H9 (cell line): ENCODE measurements around the gene MAD1L1. TPM values are rescaled to one million over a fixed set of nuclear protein-coding genes. Genes with fewer than 3 reads are reported as not detected.
"Not testable (repeated sequence)": the region's sequence is repeated elsewhere in the genome, so short reads cannot be mapped to it uniquely, and the experiment has no call there.

ENCODE experiments used
- DNase-seq: peaks from one replicate; pipeline ENCODE4 v3.0.0-alpha.2; 2017
- H2AFZ ChIP-seq: one replicate; pipeline ENCODE4 v1.6.1; 2013; ENCODE audit warnings: mild to moderate bottlenecking, low read length, control low read depth, moderate library complexity
- H2AK5ac ChIP-seq: 2 replicates; pipeline ENCODE4 v1.6.1; 2013; ENCODE audit warnings: low read length, control low read depth, mixed read lengths; ENCODE audit not compliant: insufficient read length
- H2BK120ac ChIP-seq: one replicate; pipeline ENCODE4 v1.6.1; 2013; ENCODE audit warnings: low read depth, mild to moderate bottlenecking, low read length, control low read depth, inconsistent platforms; ENCODE audit not compliant: poor library complexity, severe bottlenecking
- H2BK12ac ChIP-seq: 2 replicates; pipeline ENCODE4 v1.6.1; 2013; ENCODE audit warnings: low read length, control low read depth, mixed read lengths, low read depth; ENCODE audit not compliant: insufficient read length
- H2BK15ac ChIP-seq: 2 replicates; pipeline ENCODE4 v1.6.1; 2013; ENCODE audit warnings: low read depth, low read length, control low read depth
- H2BK20ac ChIP-seq: one replicate; pipeline ENCODE4 v1.6.1; 2013; ENCODE audit warnings: low read depth, mild to moderate bottlenecking, low read length, control low read depth, inconsistent platforms; ENCODE audit not compliant: poor library complexity, severe bottlenecking
- H2BK5ac ChIP-seq: 2 replicates; pipeline ENCODE4 v1.6.1; 2013; ENCODE audit warnings: low read length, control low read depth, mixed read lengths; ENCODE audit not compliant: insufficient read length
- H3K14ac ChIP-seq: 2 replicates; pipeline ENCODE4 v1.6.1; 2013; ENCODE audit warnings: low read length, control low read depth; ENCODE audit not compliant: insufficient read depth
- H3K18ac ChIP-seq: 2 replicates; pipeline ENCODE4 v1.6.1; 2013; ENCODE audit warnings: low read depth, mild to moderate bottlenecking, mixed read lengths, low read length, control low read depth; ENCODE audit not compliant: insufficient read length
- H3K23ac ChIP-seq: 2 replicates; pipeline ENCODE4 v1.6.1; 2013; ENCODE audit warnings: low read length, control low read depth, mixed read lengths, low read depth; ENCODE audit not compliant: insufficient read length
- H3K23me2 ChIP-seq: 2 replicates; pipeline ENCODE4 v1.6.1; 2013; ENCODE audit warnings: low read depth, mild to moderate bottlenecking, mixed read lengths, low read length, control low read depth; ENCODE audit not compliant: insufficient read length, poor library complexity, severe bottlenecking
- H3K27ac ChIP-seq: 2 replicates; pipeline ENCODE4 v1.5.1; 2013; ENCODE audit warnings: low read length, control low read depth, mixed read lengths, low read depth; ENCODE audit not compliant: insufficient read length
- H3K27me3 ChIP-seq: 2 replicates; pipeline ENCODE4 v1.6.1; 2013; ENCODE audit warnings: low read length, control low read depth, inconsistent platforms; ENCODE audit not compliant: insufficient read depth
- H3K4ac ChIP-seq: 2 replicates; pipeline ENCODE4 v1.6.1; 2013; ENCODE audit warnings: low read depth, mild to moderate bottlenecking, control low read depth, inconsistent platforms, low read length, moderate library complexity
- H3K4me1 ChIP-seq: 2 replicates; pipeline ENCODE4 v1.6.1; 2013; ENCODE audit warnings: low read length, control low read depth, inconsistent platforms; ENCODE audit not compliant: insufficient read depth
- H3K4me2 ChIP-seq: 2 replicates; pipeline ENCODE4 v1.6.1; 2013; ENCODE audit warnings: low read length, control low read depth, mixed read lengths; ENCODE audit not compliant: insufficient read length, insufficient read depth
- H3K56ac ChIP-seq: 2 replicates; pipeline ENCODE4 v1.6.1; 2013; ENCODE audit warnings: low read depth, mild to moderate bottlenecking, mixed read lengths, low read length, control low read depth; ENCODE audit not compliant: insufficient read length
- H3K79me1 ChIP-seq: 2 replicates; pipeline ENCODE4 v1.6.1; 2013; ENCODE audit warnings: low read depth, mild to moderate bottlenecking, moderate library complexity, low read length, control low read depth, inconsistent platforms; ENCODE audit not compliant: insufficient read depth, poor library complexity, severe bottlenecking
- H3K79me2 ChIP-seq: 2 replicates; pipeline ENCODE4 v1.6.1; 2013; ENCODE audit warnings: low read length, control low read depth, inconsistent platforms; ENCODE audit not compliant: insufficient read depth
- H3K9ac ChIP-seq: 2 replicates; pipeline ENCODE4 v1.6.1; 2013; ENCODE audit warnings: low read length, control low read depth, mixed read lengths; ENCODE audit not compliant: insufficient read length; ENCODE audit errors: extremely low read depth
- H3K9me3 ChIP-seq: one replicate; pipeline ENCODE4 v1.6.1; 2013; ENCODE audit warnings: low read depth, low read length, inconsistent platforms; ENCODE audit not compliant: control insufficient read depth
- H3T11ph ChIP-seq: one replicate; pipeline ENCODE4 v1.6.1; 2013; ENCODE audit warnings: mild to moderate bottlenecking, low read length, control low read depth, inconsistent platforms
- H4K20me1 ChIP-seq: one replicate; pipeline ENCODE4 v1.6.1; 2013; ENCODE audit not compliant: control insufficient read depth, insufficient read length, insufficient read depth
- H4K5ac ChIP-seq: 2 replicates; pipeline ENCODE4 v1.6.1; 2013; ENCODE audit warnings: low read depth, mild to moderate bottlenecking, mixed read lengths, low read length, control low read depth; ENCODE audit not compliant: insufficient read length
- H4K8ac ChIP-seq: replicated peaks from 2 replicates; pipeline ENCODE4 v1.6.1; 2013; ENCODE audit warnings: low read length, control low read depth, mixed read lengths, low read depth; ENCODE audit not compliant: insufficient read length
- H4K91ac ChIP-seq: 2 replicates; pipeline ENCODE4 v1.6.1; 2013; ENCODE audit warnings: low read depth, mild to moderate bottlenecking, moderate library complexity, mixed read lengths, low read length, control low read depth; ENCODE audit not compliant: insufficient read length
- H3K27ac Mint-ChIP-seq, 3 experiments: 2 replicates in 2 of 3; 3 replicates in 1 of 3; pipeline ENCODE4 v1.8.0; 2020 to 2021; ENCODE audit warnings: mixed read lengths in 3 of 3, mild to moderate bottlenecking in 1 of 3, moderate library complexity in 1 of 3
- H3K27me3 Mint-ChIP-seq: 2 replicates; pipeline ENCODE4 v1.8.0; 2021; ENCODE audit warnings: low read depth, mild to moderate bottlenecking, moderate library complexity, mixed read lengths
- H3K36me3 Mint-ChIP-seq, 3 experiments: 2 replicates in 2 of 3; 3 replicates in 1 of 3; pipeline ENCODE4 v1.8.0; 2020 to 2021; ENCODE audit warnings: low read depth in 3 of 3, mixed read lengths in 3 of 3; ENCODE audit not compliant: insufficient read depth in 1 of 3
- H3K4me1 Mint-ChIP-seq, 2 experiments: 2 replicates each; pipeline ENCODE4 v1.8.0; 2020; ENCODE audit warnings: mixed read lengths in 2 of 2
- H3K4me3 Mint-ChIP-seq, 2 experiments: 2 replicates in 1 of 2; 3 replicates in 1 of 2; pipeline ENCODE4 v1.8.0; 2020 to 2021; ENCODE audit warnings: mild to moderate bottlenecking in 2 of 2, mixed read lengths in 2 of 2, moderate library complexity in 1 of 2
- H3K9me3 Mint-ChIP-seq, 2 experiments: 2 replicates in 1 of 2; 3 replicates in 1 of 2; pipeline ENCODE4 v1.8.0; 2020; ENCODE audit warnings: mild to moderate bottlenecking in 2 of 2, mixed read lengths in 2 of 2, moderate library complexity in 1 of 2
- CTCF ChIP-seq: fragments of 200-600 bp; sonication (generic); conservative IDR thresholded peaks from 3 replicates; pipeline ENCODE4 v1.8.0; 2021; ENCODE audit warnings: antibody characterized with exemption, mild to moderate bottlenecking
- whole genome bisulfite sequencing: extraction: QIAGEN DNeasy Blood & Tissue Kit; methylation state at CpG from one replicate; pipeline ENCODE4 v1.1.7; 2013; ENCODE audit warnings: missing lambda C conversion rate, low lambda C conversion rate, mixed read lengths; ENCODE audit not compliant: insufficient read length; ENCODE audit errors: extremely low coverage; 5-methylcytosine and 5-hydroxymethylcytosine counted together
- total RNA-seq: library from RNA; stranded (reverse); gene quantifications from 2 replicates; pipeline ENCODE4 v1.2.1, GENCODE V29; 2021

Gene MAD1L1
- total RNA-seq, 1 experiment from 2014 or later: 39.0 TPM

- no peak overlapping the region for H4K8ac ChIP-seq
- WGBS: no CpG with 5 or more reads among the region's 22 CpGs
- H2BK5ac ChIP-seq: no peak overlapping the region
- no peak overlapping the region for H3K9ac ChIP-seq
- no peak overlapping the region for H3K23ac ChIP-seq
- no peak overlapping the region for H3K4me2 ChIP-seq
- Mint-ChIP-seq H3K9me3 (peaks cover 16 to 22% of the 10 kb centered on the region in 2 experiments; a peak in 4 of 5 replicates), H3K36me3 (peaks cover 5 to 13% (median 10%) of the 10 kb centered on the region in 3 experiments; a peak in 6 of 7 replicates), H3K27me3 (no peaks in the 10 kb centered on the region), H3K4me3 (no peak overlapping the region), H3K4me1 (no peaks in the 10 kb centered on the region), H3K27ac (no peak overlapping the region; a peak in 1 of 7 replicates)
- H4K5ac ChIP-seq: no peak overlapping the region
- no peak overlapping the region for H2AK5ac ChIP-seq
- no peak overlapping the region for H3K14ac ChIP-seq
- H3K4me1 ChIP-seq: no peaks in the 10 kb centered on the region
- no peak for DNase-seq
- no peaks in the 10 kb centered on the region for H3K27me3 ChIP-seq
- H3K79me1 ChIP-seq: no peaks in the 10 kb centered on the region
- TF ChIP-seq CTCF: no peak
- H2BK120ac ChIP-seq: no peak overlapping the region
- H3K18ac ChIP-seq: no peak overlapping the region
- H3K79me2 ChIP-seq: no peaks in the 10 kb centered on the region
- H3K9me3 ChIP-seq: no peaks in the 10 kb centered on the region
- no peak overlapping the region for H2AFZ ChIP-seq
- no peak overlapping the region for H3T11ph ChIP-seq
- no peak overlapping the region for H3K4ac ChIP-seq
- H2BK12ac ChIP-seq: no peak overlapping the region
- H2BK15ac ChIP-seq: no peak overlapping the region
- no peak overlapping the region for H3K56ac ChIP-seq
- no peaks in the 10 kb centered on the region for H4K20me1 ChIP-seq
- H3K23me2 ChIP-seq: no peaks in the 10 kb centered on the region
- no peak overlapping the region for H4K91ac ChIP-seq
- H3K27ac ChIP-seq: no peak overlapping the region
- H2BK20ac ChIP-seq: no peak overlapping the region
Measured at GRCh38 chr7:1829111-1829510, 403.6 kb downstream of the MAD1L1 start.

GRCh38 chr7:1828170-1828569 lies 404.6 kb downstream of the MAD1L1 start:
- not testable (repeated sequence) for H3K79me2 ChIP-seq, H2BK15ac ChIP-seq, H3K79me1 ChIP-seq, H3K4me1 ChIP-seq, H4K5ac ChIP-seq, H3K56ac ChIP-seq, H3T11ph ChIP-seq, H4K8ac ChIP-seq, H4K91ac ChIP-seq, H2BK12ac ChIP-seq, H4K20me1 ChIP-seq, H2AK5ac ChIP-seq, H3K4me3 Mint-ChIP-seq, H3K14ac ChIP-seq, H3K9ac ChIP-seq, H3K27ac ChIP-seq, H3K27ac Mint-ChIP-seq, H3K9me3 ChIP-seq, H2AFZ ChIP-seq, H2BK20ac ChIP-seq, H3K4ac ChIP-seq, H3K4me1 Mint-ChIP-seq, H3K23me2 ChIP-seq, H3K18ac ChIP-seq, H3K27me3 Mint-ChIP-seq, H3K23ac ChIP-seq, H2BK5ac ChIP-seq, H2BK120ac ChIP-seq, H3K27me3 ChIP-seq, H3K4me2 ChIP-seq
- no CpG with 5 or more reads among the region's 16 CpGs for WGBS
- H3K36me3 Mint-ChIP-seq: peaks cover 5 to 13% (median 10%) of the 10 kb centered on the region in 3 experiments; a peak in 6 of 7 replicates
- DNase-seq: peak; percentile 24
- peaks cover 14 to 19% of the 10 kb centered on the region in 2 experiments; a peak in 4 of 5 replicates for H3K9me3 Mint-ChIP-seq
